ENCODE results near the gene DOCK4.

The DOCK4 gene

GRCh38 chr7:111806232-111806631 lies 400.0 kb downstream of the DOCK4 start:
- DNase-seq (ENCODE audit: low spot score): no peak
- TF ChIP-seq CTCF (IDR thresholded peaks at IDR 0.05; ENCODE audit: extremely low read depth, insufficient read depth, missing control alignments): no peak
- in situ Hi-C loops (cut with MboI; ENCODE audit: low pct_unique_long_range_greater_than_20kb, low sequenced_read_pairs, unreplicated experiment): no loop called here

DNA sequence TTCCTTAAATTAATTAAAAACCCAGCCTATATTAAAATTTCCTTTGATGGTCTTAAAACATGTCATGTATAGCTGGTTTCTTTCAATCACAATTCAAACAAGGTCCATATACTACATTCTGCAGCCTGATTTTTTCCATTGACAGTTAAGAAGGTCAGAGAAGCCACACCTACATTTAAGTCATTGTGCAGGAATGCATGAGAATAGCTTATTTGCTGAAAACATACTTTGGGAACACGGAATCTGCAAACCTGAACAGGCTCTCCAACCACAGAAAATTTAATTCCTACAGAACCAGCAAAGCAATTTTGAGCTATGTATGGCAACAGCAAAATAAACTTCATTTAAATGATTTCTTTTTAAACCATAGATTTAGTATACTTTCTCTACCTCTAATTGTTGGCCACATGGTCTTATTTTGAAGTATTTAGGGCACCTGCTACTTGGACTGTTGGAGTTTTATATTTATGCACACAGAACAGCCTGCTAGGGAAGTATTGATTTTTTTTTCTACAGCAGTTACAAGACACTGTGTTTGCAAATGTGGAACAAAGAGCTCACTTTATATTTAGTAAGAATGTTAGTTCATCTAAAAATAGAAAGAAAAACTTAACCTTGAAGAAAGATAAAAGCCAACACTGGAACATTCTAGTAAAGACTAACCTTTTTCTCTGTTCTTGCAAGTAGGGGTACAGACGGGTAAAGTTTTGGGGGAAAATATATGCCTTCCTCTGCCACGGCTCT lies 403.0 kb downstream of the DOCK4 start:
- no peak for TF ChIP-seq CTCF (IDR thresholded peaks at IDR 0.05; ENCODE audit: extremely low read depth, insufficient read depth, missing control alignments)
- no peak for DNase-seq (ENCODE audit: low spot score)
- in situ Hi-C loops (cut with MboI; ENCODE audit: low pct_unique_long_range_greater_than_20kb, low sequenced_read_pairs, unreplicated experiment): no loop called here

DNA sequence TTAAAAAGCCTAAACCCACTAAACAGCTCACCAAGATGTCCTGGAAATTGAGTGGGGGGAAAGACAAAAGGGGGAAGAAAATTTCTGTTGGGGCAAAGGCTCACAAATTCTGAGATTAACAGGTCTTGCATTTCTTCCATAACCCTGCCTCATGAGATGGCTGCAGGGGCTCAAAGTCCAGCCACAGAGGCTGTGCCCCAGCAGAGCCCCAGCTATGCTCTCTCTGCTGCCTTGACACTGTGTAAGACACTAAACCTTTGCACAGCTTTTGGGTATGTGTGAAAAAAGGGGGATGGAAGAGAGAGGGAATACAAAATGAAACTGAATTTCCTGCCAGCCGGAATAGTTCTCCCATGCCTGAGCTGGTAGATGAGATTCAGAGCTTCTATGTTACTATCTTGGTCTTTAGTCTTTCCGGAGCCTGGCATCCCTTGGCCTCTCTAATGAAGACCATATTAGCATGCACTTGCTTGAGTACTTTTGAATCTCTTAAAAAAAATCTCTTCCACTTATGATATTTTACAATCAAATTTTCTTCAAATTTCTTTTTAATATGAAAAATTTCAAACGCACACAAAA lies 403.9 kb downstream of the DOCK4 start:
- DNase-seq (ENCODE audit: low spot score): no peak
- in situ Hi-C loops (cut with MboI; ENCODE audit: low pct_unique_long_range_greater_than_20kb, low sequenced_read_pairs, unreplicated experiment): no loop called here
- no peak for TF ChIP-seq CTCF (IDR thresholded peaks at IDR 0.05; ENCODE audit: extremely low read depth, insufficient read depth, missing control alignments)

GRCh38 chr7:111801277-111801676 lies 404.9 kb downstream of the DOCK4 start:
- no peak for DNase-seq (ENCODE audit: low spot score)
- no peak for TF ChIP-seq CTCF (IDR thresholded peaks at IDR 0.05; ENCODE audit: extremely low read depth, insufficient read depth, missing control alignments)
- in situ Hi-C loops (cut with MboI; ENCODE audit: low pct_unique_long_range_greater_than_20kb, low sequenced_read_pairs, unreplicated experiment): no loop called here

DNA sequence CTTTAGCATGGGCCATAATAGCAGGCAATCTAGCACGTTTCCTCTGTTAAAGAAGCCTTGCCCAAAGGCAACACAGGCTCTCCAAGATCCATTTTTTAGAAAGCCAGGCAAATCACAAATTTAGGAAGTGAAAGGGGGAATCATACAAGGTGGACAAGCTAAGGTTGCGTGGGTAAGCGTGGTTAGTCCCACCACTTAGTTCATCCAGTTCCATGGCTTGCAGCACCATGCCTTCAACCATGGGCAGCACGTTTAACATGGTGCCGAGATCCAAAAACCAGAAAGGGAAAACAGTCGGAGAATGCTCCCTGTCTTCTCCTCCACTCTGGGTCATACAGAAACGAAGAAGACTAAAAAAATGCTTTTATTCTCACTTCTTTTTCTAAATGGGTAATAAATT lies 409.5 kb downstream of the DOCK4 start:
- TF ChIP-seq CTCF (IDR thresholded peaks at IDR 0.05; ENCODE audit: extremely low read depth, insufficient read depth, missing control alignments): no peak
- no peak for DNase-seq (ENCODE audit: low spot score)
- in situ Hi-C loops (cut with MboI; ENCODE audit: low pct_unique_long_range_greater_than_20kb, low sequenced_read_pairs, unreplicated experiment): no loop called here

GRCh38 chr7:111789870-111790269 lies 416.3 kb downstream of the DOCK4 start:
- in situ Hi-C loops (cut with MboI; ENCODE audit: low pct_unique_long_range_greater_than_20kb, low sequenced_read_pairs, unreplicated experiment): no loop called here
- no peak for TF ChIP-seq CTCF (IDR thresholded peaks at IDR 0.05; ENCODE audit: extremely low read depth, insufficient read depth, missing control alignments)
- no peak for DNase-seq (ENCODE audit: low spot score)

All from GM13977 (cell line).